ENCODE data around the gene MYMK.

Gene MYMK

DNA sequence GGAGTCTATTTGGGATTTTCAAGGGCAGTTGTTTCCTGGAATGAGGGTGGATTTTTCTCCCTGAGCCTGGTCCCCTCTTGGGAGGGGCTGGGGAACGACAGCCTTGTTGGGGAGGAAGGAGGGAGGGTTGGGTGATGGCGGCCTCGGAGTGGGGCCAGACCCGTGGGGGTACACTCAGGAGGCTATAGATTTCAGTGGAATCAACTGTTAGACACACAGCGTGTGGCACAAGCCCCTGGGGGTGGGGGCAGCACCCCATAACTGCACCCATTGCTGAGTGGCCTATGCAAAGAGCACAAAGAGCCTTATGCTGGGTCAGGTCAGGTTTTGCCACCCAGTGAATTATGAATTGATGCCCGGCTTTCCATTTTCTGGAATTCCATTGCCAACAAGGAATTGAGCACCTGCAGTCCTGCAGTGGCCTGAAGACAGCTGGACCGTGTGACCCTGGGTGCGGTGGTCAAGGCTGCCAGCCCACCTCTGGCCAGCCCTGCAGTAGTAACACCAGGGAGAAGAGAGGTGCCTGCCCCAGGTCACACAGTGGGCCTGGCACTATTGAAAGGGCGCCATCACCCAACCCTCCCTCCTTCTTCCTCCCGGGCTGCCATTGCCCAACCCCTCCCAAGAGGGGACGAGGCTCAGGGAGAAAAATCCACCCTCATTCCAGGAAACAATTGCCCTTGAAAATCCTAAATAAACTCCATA is 8.4 kb downstream of the MYMK start:
- DNase-seq = no peak

DNA sequence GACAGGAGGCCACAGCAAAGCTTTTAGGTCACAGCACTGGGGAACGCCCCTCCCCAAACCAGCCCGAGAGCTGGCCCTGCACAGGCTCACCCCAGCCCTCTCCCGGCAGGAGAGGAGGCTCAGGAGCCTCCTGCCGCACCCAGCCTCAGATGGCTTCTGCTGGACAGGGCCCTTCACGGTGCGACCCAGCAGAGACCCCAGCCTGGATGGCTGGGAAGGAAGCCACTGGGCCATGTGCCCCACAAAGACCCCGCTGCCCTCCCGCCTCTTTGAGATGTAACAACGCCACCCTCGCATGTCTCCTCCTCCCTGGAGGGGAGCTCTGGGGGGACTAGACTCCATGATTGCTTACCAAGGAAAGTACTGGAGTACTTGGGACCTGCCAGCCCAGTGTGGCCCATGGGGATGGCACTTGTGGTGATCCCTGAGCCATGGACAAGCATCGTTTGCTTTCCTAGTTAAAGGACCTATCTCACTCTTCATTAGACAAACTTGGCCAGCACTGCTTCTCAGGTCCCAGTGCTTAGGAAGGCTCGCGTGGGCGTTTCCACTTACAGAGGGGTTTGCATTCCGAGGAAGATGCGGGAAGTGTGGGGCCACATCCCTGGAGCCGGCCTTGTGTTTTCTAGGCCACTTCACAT is 9.0 kb downstream of the MYMK start:
- no peak for DNase-seq

DNA sequence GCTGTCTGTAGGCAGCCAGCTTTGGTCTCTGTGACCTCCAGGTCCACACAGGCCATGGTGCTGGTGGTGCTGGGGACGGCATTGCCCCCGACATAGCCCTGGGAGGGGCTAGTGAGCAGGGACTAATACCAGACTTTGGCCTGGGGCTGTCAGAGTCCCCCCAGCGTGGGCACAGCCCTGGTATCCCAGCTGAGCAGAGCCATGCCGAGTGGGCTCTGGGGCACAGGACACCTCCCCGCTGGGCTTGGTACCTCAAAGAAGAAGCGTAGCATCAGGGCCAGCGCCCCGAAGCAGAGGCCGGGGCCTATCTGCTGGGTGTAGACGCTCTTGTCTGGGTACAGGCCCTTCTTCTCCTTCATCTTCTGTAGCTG is 9.5 kb downstream of the MYMK start:
- no peak for DNase-seq

DNA sequence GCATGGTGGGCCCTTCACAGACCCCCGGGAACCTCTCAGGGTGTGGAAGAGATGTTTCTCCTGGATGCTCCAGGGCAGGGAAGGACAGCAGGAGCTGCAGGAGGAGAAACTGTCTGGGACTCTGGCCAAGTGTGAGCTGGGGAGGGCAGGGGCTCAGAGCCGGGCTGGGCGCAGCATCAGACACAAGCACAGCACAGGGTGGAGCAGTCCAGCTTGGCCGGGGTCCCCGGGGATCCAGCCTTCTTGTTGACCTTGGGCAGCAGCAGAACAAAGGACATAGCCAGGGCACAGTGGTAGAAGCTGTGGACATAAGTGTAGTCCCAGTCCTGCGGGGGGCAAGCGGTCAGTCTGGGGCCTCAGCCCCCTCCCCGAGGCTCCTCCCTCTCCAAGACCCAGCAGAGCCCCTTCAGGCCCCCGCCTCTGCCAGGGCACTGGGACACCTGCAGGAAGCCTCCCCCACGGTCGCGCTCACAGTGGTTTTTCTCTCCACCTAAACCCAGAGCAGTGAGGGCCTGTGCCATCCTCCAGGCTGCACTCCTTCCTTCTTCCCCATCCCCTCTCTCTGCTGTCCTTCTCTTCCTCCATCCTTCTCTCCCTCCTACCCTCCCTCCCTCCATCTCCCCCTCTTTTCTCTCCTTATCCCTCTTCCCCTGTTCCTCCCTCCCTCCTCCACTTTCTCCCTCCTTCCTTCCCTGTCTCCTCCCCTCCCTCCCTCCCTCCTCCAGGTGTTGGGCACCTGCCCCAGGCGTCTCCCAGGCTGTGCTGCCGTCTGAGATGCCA is 10.1 kb downstream of the MYMK start:
- no peak for DNase-seq

DNA sequence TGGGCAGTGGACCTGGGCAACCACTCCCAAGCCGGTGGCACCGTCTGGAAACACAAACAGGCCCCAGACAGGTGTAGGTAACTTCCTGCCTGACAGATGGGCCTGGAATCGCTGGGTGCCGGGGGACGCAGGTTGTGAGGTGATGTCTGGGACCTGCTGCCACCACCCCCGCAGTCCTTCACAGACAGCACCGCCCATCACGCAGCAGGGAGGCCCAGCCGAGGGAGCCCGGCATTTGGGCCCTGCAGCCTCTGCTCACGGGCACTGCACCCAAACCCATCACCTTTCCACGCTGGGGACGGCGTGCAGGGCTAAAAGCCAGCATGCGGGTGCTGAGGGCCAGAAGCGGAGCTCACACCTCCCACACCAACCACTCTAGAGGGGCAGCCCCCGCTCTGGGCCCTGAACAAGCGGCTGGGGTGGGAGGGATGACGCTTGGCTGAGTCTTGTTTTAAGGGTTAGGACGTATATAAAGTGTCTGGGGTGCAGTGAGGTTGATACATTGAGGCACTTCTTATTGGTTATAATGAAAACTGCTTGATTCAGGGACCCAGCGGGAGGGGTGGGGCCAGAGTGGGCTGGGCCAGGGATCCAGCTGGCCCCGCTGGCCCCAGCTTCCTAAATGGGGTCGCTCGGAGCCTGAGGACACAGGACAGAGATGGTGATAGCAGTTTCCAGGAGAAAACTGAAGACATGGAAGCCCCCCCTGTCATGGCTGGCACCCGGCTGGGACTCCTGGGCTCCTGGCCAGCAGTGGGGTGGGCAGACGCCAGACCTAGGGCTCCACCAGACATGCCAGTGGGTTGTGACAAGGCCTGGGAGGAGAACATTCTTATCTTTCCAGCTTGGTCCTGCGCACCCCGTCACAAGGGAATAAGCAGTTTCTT is 11.3 kb downstream of the MYMK start:
- DNase-seq = no peak

DNA sequence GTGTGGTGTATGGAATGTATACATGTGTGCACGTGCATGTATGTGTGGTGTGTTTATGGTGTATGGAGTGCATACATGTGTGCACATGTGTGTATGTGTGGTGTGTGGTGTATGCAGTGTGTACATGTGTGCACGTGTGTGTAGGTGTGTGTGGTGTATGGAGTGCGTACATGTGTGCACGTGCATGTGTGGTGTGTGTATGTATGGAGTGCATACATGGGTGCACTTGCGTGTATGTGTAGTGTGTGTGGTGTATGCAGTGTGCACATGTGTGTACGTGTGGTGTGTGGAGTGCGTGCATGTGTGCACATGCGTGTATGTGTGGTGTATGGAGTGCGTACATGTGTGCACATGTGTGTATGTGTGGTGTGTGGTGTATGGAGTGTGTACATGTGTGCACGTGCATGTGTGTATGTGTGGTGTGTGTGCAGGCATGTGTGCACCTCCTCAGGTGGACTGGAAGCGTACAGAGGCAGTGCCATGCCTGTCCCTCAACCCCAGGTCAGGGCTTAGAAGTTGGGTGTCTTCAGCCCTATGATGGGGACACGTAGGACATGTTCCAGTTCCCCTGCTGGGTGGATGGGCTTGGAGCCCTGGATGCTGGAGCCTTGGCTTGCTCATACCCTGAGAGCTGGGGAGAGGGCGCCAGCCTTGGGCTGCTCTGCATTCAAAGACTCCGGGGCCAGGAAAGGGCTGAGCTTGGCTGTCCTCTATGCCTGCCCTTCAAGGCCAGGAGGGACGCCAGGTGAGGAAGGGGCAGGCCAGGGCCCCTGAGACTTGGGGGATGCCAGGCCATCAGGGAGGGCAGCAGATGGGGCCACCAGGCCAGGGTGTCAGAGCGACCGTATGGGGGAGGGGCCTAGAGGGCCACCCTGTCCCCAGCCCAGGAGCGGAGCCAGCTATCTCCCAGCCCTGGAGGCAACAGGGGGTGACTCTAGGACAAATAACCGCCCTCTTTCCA is 12.2 kb downstream of the MYMK start:
- no peak for DNase-seq

DNA sequence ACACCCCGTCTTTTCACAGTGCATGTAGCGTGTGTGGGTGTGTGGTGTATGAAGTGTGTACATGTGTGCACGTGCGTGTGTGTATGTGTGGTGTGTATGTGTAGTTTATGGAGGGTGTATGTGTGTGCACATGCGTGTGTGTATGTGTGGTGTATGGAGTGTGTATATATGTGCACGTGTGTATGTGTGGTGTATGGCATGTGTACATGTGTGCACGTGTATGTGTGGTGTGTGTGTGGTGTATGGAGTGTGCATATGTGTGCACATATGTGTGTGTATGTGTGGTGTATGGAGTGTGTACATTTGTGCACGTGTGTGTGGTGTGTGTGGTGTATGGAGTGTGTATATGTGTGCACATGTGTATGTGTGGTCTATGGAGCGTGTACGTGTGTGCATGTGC is 13.2 kb downstream of the MYMK start:
- no peak for DNase-seq

DNA sequence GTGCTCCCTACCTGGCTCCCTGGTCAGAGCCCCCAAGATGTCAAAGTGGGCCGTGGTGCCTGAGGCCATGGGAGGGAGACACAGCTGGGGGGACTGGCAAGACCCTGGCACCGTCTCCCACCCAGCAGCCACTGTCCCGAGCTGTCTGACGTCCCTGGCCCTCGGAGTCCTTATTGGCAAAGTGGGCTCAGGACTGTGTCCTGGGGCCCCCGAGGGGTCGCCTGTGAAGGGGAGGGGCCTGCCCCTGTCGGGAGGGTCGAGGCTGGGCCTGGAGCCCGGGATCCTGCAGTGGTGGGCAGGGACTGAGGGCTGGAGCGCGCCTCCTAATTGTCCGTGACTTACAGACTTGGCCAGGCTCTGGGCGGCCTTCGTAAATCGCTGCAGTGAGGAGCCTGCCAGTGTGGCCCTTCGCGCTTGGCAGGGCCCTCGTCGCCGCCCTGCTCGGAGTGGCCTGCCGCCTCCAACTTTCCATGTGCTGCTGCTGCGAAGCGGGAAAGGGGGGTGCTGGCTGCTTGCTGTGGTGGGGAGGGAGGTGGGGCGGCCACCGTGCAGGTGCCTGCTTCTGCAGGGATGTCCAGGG is 13.7 kb downstream of the MYMK start:
- DNase-seq = no peak

DNA sequence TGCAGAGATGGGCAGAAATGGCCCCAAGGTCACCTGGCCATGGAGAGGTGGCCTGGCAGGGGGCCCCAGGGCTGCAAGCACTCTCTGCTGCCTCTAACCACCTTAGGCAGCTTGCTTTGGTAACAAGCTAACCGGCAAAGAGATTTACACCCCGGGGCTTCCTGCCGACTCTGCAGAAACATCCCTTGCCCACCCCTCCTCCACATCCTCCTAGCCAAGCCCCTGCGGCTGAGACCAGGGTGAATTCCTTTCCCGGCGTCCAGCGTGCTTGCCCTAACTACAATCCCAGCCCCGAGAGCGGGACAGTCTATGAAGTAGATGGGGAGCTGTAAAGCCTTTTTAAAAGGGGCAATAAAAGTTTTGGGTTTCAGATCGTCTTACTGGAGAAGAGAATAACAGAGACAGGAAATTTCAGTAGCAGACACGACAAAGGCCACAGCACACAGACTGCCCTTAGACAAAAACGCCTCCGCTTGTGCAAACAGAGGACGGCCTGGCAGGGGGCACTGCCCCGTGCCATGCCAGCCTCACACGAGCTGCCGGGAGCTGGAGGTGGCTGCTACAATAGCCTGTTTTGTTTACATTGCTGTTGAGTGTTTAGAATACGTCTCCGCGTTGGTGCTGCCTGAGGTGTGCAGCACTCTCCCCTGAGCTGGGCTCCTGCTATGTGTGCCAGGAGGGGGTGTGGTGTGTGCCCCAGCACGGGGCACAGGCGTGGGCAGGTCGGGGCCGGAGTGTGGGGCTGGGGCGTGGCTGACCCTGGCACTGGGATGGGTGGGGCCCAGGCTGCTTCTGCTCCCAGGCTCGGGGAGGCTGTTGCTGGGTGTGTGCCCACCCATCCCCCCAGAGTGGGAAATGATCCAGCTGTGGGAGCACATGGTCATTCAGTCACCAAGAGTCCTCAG is 15.3 kb downstream of the MYMK start:
- peak; percentile 60 for DNase-seq

DNA sequence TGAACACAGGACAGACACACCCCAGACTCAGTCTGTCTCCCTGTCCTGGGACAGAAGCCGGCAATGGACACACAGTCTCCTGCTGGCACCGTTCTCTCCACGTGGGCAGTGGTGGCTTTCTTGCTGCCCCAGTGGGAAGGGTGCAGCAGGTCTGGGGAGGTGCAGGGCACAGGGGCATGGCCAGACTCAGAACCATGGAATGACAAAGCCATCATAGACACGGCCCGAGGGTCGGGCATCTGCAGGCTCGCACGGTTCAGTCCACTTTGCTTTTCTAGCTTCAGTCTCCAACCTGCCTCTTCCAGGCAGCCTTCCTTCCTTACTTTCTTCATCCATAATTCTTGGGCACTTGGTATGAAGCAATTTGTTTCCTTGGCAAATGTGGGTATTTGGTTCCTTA is 16.7 kb downstream of the MYMK start:
- DNase-seq = no peak

DNA sequence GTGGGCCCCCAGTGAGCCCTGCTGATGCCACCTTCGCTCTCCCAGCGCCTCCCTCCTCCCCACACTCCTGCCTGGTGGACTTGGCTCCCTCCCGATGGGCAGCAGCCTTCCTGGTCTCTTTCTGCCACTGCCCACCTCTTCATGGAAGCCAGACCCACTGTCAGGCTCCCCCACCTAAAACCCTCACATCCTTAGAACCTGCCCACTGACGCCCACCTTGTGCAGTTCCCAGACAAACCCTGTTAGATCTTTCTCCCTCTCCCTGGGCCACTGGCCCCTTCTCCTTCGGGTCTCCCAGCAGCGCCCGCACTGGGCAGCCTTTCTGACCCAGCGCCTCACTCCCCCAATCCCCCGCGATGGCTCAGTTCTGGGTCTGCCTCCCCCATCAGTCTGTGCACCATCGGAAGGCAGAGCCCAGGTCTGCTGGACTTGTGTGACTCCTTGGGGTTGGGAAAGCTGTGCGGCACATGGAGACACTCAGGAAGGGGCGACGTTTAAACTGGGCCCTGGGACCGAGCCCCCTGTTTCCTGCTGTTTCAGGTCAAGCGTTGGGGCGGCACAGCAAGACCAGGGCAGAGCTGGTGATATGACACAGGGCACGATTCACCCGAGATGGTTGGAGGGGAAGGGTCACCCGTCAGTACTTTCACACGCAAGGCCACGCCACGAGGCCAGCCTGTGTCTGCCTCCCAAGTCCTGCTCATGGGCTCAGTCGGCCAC is 17.4 kb downstream of the MYMK start:
- DNase-seq = no peak

DNA sequence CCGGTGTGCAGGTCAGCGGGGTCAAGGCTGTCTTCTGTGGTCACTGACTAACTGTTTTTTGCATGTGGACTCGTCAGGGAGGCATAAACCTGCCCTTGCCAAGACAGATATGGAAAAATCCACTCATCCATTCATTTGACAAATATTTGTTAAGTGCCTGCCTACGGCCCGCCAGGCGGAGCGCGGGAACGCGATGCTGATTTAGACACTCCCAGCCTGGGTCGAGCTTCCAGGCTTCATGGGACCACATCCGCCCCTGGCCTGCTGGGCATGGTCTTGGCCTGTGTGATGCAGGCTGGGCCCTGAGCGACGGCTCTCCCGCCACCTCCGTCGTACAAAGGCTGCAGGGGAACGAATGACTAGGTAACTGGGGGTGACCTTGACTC is 18.1 kb downstream of the MYMK start:
- DNase-seq = no peak

DNA sequence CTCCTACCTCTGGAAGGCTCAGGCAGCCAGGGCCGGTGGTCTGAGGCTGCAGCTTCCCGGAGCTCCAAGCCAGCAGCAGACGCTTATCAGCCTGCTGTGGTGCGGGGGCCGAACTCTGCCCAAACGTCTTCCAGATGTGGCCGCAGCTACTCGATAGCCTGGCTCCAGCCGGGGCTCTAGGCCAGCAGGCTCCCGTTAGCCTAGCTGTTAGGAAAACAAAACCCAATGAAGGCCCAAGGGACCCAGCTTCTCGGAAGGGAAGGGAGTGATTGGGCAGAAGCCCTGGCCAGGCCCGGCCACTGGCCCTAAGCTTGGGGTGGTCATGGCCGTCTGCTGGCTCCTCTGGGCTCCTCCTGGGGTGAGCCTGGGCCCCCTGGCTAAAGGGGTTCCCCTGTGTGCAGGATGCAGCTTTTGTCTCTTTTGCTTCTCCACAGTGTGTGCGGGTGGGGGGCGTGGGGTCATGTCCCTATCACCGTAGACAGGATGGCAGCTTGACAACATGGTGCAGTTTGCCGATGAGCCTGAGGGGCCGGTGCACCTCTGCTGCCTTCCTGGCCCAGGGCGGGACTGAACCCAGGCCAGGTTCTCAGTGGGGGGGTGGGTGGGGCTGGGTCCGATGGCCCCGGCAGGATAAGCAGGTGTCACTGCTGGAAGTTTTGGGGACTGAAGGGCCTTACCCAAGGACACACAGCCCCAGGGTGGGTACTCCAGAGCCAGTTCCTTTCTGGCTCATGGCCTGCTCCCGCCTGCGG is 18.7 kb downstream of the MYMK start:
- no peak for DNase-seq

DNA sequence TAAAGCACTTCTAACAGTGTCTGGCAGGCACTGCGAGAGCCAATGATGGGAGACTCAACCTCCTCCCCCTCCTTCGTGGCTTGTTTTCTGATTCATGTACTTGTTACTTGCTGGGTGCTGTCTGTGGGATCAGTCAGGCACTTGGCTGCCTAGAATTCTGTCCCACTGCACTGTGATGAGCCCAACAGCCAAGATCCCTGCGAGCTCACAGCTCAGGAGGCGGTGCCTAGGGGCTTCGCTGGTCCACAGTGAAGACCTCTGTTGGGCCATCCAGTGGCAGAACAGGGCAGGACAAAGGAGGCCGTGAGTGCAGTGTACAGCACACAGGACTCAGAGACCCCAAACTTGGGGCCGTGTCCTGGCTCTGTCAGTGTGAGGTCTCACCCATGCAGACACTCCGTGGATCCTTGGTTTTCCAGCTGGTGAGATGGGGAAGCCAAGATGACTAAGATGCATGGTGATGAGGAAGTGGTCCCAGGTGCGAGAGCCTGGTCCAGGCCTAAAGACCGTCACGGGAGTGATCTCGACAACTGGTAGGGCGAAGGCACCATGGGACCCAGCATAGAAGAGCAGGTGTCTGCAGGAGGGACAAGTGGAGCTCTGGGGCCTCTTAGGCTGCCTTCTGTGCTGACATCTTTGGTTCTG is 19.5 kb downstream of the MYMK start:
- DNase-seq = no peak

DNA sequence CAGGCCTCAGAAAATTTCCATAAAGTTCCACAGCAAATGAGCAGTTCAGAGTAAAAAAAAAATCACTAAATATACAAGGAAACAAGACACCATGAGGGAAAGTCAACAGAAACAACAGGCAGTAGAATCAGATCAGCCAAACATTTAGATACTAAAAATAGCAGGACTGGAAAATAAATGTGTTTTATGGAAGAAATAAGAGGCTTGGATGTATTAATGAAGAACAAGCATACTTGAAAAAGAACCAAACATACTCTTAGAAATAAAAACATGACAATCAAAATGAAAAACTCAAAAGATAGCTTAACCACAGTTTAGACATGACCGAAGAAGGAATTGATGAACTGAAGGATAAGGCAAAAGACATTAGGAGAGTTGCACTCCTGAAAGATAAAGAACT is 22.6 kb downstream of the MYMK start:
- DNase-seq = no peak

DNA sequence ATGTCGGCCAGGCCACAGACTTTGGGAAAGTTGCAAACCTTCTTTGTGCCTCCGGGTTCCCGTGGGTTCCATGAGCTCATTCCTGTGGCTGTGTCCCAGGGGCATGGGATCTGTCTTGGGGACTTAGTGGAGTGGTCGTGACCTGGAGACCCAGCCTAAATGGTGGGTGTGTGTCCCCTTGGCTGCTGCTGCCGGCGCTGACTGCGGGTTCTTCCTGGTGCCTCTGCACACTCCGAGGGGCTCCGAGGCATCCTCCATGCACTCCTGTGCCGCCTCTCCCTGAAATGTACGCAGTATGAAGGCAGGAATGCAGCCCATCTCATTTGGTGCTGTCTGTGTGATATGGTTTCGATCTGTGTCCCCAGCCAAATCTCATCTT is 24.9 kb downstream of the MYMK start:
- no peak for DNase-seq

DNA sequence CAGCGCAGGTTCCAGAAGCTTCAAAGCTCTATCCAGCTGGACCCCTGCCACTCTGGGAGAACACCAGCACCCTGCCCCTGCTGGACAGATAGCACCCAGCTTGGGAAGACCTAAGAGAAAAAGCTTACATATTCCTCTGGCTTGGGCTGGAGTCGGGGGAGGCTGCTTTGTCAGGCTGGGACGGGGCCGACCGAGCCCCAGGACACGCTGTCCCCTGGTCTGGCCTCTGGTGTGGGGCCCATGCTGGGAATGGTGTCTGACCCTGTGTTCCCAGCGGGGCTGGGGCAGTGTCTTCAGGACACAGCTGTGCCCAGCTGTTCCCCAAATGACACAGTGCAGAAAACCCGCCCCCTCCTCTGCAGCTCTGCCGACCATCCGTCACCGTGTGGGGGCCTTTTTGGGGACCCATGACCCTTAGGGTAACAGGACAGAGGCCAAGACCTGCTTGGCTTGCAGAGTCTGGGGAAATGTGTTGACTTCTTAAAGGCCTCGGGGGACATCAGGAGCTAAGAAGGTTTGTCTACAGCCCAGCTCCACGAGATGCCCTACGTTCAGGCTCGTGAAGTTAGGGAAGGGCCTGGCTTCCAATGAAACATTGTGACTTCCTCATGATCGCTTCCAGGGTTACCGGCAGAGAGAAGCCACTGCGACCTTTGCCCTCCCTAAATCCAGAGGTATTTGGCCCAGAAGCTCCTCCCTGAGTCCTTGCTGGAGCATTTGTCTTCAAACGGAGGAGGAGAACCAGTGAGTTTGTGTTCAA is 25.4 kb downstream of the MYMK start:
- DNase-seq = no peak
